ENCODE results near the gene SPSB3. TPM values are rescaled to one million over a fixed set of nuclear protein-coding genes. Genes with fewer than 3 reads are reported as not detected.

The SPSB3 gene
- total and polyA plus RNA-seq, 4 donors: 27.7 to 60.5 (median 37.8) TPM

GRCh38 chr16:1766231-1766630 lies 16.1 kb downstream of the SPSB3 start:
- WGBS: 96% methylated on average over 19 of the region's 19 CpGs

GRCh38 chr16:1765826-1766225 lies 16.5 kb downstream of the SPSB3 start:
- H3K4me1 ChIP-seq (ENCODE audit: control insufficient read depth in 4 of 4, insufficient read depth in 4 of 4, low read length in 3 of 4): peaks cover 0 to 14% (median 6%) of the 10 kb centered on the region in 4 donors
- no peaks in the 10 kb centered on the region for H3K27me3 ChIP-seq (ENCODE audit: control insufficient read depth in 4 of 4, insufficient read depth in 4 of 4, low read length in 3 of 4)
- no peak overlapping the region for H3K4me3 ChIP-seq (ENCODE audit: low read depth in 1 of 3, low read length in 3 of 3)
- WGBS: 94% methylated on average over 22 of the region's 22 CpGs
- H3K36me3 ChIP-seq (ENCODE audit: control insufficient read depth in 4 of 4, insufficient read depth in 3 of 4, low read depth in 1 of 4, low read length in 3 of 4): peaks cover 7 to 56% (median 14%) of the 10 kb centered on the region in 4 donors
- DNase-seq (ENCODE audit: low spot score): no peak
- H3K9me3 ChIP-seq (ENCODE audit: control insufficient read depth in 4 of 4, low read length in 3 of 4): no peaks in the 10 kb centered on the region
- no peak overlapping the region for H3K9ac ChIP-seq (ENCODE audit: low read depth in 1 of 2, low read length in 2 of 2)
- TF ChIP-seq NR2F2 (IDR thresholded peaks at IDR 0.05) (no peak), CTCF (IDR thresholded peaks at IDR 0.05; ENCODE audit: low read depth, low read length, missing input control) (no peak), RXRA (IDR thresholded peaks at IDR 0.05) (no peak)
- no peak overlapping the region for H3K27ac ChIP-seq (ENCODE audit: low read depth in 1 of 2, low read length in 2 of 2)

More at GRCh38 chr16:1766231-1766630, 16.1 kb downstream of the SPSB3 start:
- Histone ChIP-seq H3K27ac (ENCODE audit: low read depth in 1 of 2, low read length in 2 of 2) (no peak overlapping the region), H3K4me1 (ENCODE audit: control insufficient read depth in 4 of 4, insufficient read depth in 4 of 4, low read length in 3 of 4) (peaks cover 0 to 14% (median 6%) of the 10 kb centered on the region in 4 donors), H3K36me3 (ENCODE audit: control insufficient read depth in 4 of 4, insufficient read depth in 3 of 4, low read depth in 1 of 4, low read length in 3 of 4) (peaks cover 7 to 52% (median 14%) of the 10 kb centered on the region in 4 donors), H3K27me3 (ENCODE audit: control insufficient read depth in 4 of 4, insufficient read depth in 4 of 4, low read length in 3 of 4) (no peaks in the 10 kb centered on the region), H3K9me3 (ENCODE audit: control insufficient read depth in 4 of 4, low read length in 3 of 4) (no peaks in the 10 kb centered on the region), H3K9ac (ENCODE audit: low read depth in 1 of 2, low read length in 2 of 2) (no peak overlapping the region), H3K4me3 (ENCODE audit: low read depth in 1 of 3, low read length in 3 of 3) (no peak overlapping the region)
- DNase-seq (ENCODE audit: low spot score): no peak
- TF ChIP-seq YY1 (IDR thresholded peaks at IDR 0.05) (no peak), CTCF (IDR thresholded peaks at IDR 0.05; ENCODE audit: low read depth, low read length, missing input control) (no peak), RXRA (IDR thresholded peaks at IDR 0.05) (no peak)

- Histone ChIP-seq H3K36me3 (ENCODE audit: control insufficient read depth in 4 of 4, insufficient read depth in 3 of 4, low read depth in 1 of 4, low read length in 3 of 4) (peaks cover 7 to 64% (median 18%) of the 10 kb centered on the region in 4 donors), H3K27me3 (ENCODE audit: control insufficient read depth in 4 of 4, insufficient read depth in 4 of 4, low read length in 3 of 4) (no peaks in the 10 kb centered on the region), H3K9ac (ENCODE audit: low read depth in 1 of 2, low read length in 2 of 2) (no peak overlapping the region), H3K27ac (ENCODE audit: low read depth in 1 of 2, low read length in 2 of 2) (no peak overlapping the region), H3K4me3 (ENCODE audit: low read depth in 1 of 3, low read length in 3 of 3) (no peak overlapping the region), H3K9me3 (ENCODE audit: control insufficient read depth in 4 of 4, low read length in 3 of 4) (no peaks in the 10 kb centered on the region), H3K4me1 (ENCODE audit: control insufficient read depth in 4 of 4, insufficient read depth in 4 of 4, low read length in 3 of 4) (peaks cover 0 to 6% (median under 1%) of the 10 kb centered on the region in 4 donors)
- 96% methylated on average over 21 of the region's 21 CpGs for WGBS
- no peak for DNase-seq (ENCODE audit: low spot score)
- TF ChIP-seq FOXA2 (IDR thresholded peaks at IDR 0.05): no peak
- TF ChIP-seq FOXA1 (IDR thresholded peaks at IDR 0.05): no peak
- no peak for TF ChIP-seq MAX (IDR thresholded peaks at IDR 0.05)
- no peak for TF ChIP-seq EGR1 (IDR thresholded peaks at IDR 0.05; ENCODE audit: low read depth in 2 of 2)
- no peak for TF ChIP-seq ZBTB33 (IDR thresholded peaks at IDR 0.05)
These were observed 17.4 kb downstream of the SPSB3 start for GRCh38 chr16:1764971-1765370.

Measured in liver (tissue), 9 donors.